T-helper 2 cell (primary cell): Measurements from ENCODE around the gene CNIH3.

ENCODE experiments used
- DNase-seq, 5 experiments: peaks; one replicate each; pipeline versions ENCODE4 v3.0.0 to v3.0.0-alpha.2; 2012 to 2022

The CNIH3 gene

GRCh38 chr1:224781800-224782199 lies 165.7 kb downstream of the CNIH3 start:
- no peak for DNase-seq

GRCh38 chr1:224782281-224783000 lies 166.3 kb downstream of the CNIH3 start:
- no peak for DNase-seq

- no peak for DNase-seq
These were observed 167.0 kb downstream of the CNIH3 start for GRCh38 chr1:224783006-224783651.

GRCh38 chr1:224784265-224785039 lies 168.3 kb downstream of the CNIH3 start:
- no peak for DNase-seq

GRCh38 chr1:224785040-224785328 lies 168.9 kb downstream of the CNIH3 start:
- no peak for DNase-seq

- DNase-seq = no peak
These were observed 169.5 kb downstream of the CNIH3 start for GRCh38 chr1:224785622-224786021.

- peak in 1 of 5 experiments; percentile 3 for DNase-seq
These were observed 170.6 kb downstream of the CNIH3 start for GRCh38 chr1:224786533-224787250.

GRCh38 chr1:224789311-224789710 lies 173.2 kb downstream of the CNIH3 start:
- no peak for DNase-seq
